ENCODE results near the gene GPS1.

DNA sequence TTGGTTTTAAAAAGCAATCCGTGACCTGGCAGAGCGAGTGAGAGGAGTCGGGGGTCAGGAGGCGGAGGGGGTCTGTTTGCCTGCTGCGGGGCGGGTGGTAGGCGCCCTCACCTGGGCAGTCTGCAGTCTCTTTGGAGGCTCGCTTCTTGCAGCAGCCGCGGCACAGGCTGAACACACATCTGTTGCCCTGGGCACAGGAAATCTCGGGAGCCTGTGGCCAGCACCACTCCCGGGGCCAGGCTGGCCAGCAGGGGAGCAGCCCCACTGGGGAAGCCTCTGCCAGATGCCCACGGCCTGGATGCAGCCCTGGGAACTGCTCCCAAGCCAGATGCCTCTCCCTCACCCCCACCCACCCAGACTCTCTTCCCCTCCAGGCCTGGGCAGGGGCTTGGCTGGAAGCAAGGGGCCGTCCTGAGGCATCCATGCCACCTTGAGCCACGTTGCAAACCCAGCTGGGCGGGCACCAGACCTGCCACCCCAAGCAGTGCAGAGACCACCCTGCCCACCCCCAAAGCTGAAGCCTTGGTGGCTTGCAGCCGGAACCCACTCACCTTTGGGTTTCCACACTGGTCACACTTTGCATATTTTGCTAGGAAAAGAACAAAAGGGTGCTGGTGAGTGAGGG, 6.6 kb downstream of the GPS1 start:
- TF ChIP-seq EZH2 (IDR thresholded peaks at IDR 0.05; ENCODE audit: low read depth, unreplicated experiment) (no peak), JUNB (IDR thresholded peaks at IDR 0.05; ENCODE audit: unreplicated experiment) (no peak), POLR2AphosphoS5 (IDR thresholded peaks at IDR 0.05; ENCODE audit: low read depth) (no peak), EZH2phosphoT487 (IDR thresholded peaks at IDR 0.05; ENCODE audit: unreplicated experiment) (no peak), CREB1 (CRISPR knock-in tag; IDR thresholded peaks at IDR 0.05; ENCODE audit: low read depth) (no peak)
- TF ChIP-seq, protein P1, sequence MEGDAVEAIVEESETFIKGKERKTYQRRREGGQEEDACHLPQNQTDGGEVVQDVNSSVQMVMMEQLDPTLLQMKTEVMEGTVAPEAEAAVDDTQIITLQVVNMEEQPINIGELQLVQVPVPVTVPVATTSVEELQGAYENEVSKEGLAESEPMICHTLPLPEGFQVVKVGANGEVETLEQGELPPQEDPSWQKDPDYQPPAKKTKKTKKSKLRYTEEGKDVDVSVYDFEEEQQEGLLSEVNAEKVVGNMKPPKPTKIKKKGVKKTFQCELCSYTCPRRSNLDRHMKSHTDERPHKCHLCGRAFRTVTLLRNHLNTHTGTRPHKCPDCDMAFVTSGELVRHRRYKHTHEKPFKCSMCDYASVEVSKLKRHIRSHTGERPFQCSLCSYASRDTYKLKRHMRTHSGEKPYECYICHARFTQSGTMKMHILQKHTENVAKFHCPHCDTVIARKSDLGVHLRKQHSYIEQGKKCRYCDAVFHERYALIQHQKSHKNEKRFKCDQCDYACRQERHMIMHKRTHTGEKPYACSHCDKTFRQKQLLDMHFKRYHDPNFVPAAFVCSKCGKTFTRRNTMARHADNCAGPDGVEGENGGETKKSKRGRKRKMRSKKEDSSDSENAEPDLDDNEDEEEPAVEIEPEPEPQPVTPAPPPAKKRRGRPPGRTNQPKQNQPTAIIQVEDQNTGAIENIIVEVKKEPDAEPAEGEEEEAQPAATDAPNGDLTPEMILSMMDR (conservative IDR thresholded peaks at IDR 0.05; ENCODE audit: low read depth in 2 of 2) = peak in 1 of 2 experiments; percentile 40; a peak in 1 of 4 replicates
